ENCODE measurements around the gene FUT6.

GRCh38 chr19:5828661-5829566 is 10.6 kb downstream of the FUT6 start:
- no peak for TF ChIP-seq EZH2 (IDR thresholded peaks at IDR 0.05; ENCODE audit: insufficient read depth, poor library complexity, severe bottlenecking)
- TF ChIP-seq EZH2phosphoT487 (IDR thresholded peaks at IDR 0.05; ENCODE audit: insufficient read depth, low read depth), result no peak

Measured in GM23248 (cell line).